ENCODE results near the gene DYNLL1.

GRCh38 chr12:120496413-120497340 is 764 bp downstream of the DYNLL1 start:
- 0 out of 2 replicates have a peak, but pooled peaks have one; percentile 23 for TF ChIP-seq CTCF (conservative IDR thresholded peaks at IDR 0.05; ENCODE audit: low read depth, low read length)
- TF ChIP-seq EZH2 (IDR thresholded peaks at IDR 0.05; ENCODE audit: borderline replicate concordance, low read depth, low read length, poor library complexity, severe bottlenecking) = no peak
